IPS-NIHi7 (cell line): ENCODE data around the gene HYAL2.

Experiments
- DNase-seq: peaks from one replicate; pipeline ENCODE4 v3.0.0; 2012; ENCODE audit warnings: mixed read lengths; ENCODE audit errors: extremely low spot score

The HYAL2 gene

GRCh38 chr3:50322386-50323091 lies at the start of gene HYAL2:
Gene HYAL2, minus strand, starts transcription at chr3:50322745. Its CDS starts 2,256 bp downstream, at chr3:50320489.
- DNase-seq: no peak

- no peak for DNase-seq
These were observed 48.7 kb upstream of the HYAL2 start for GRCh38 chr3:50371133-50371685.

- DNase-seq: no peak
These were observed 48.0 kb upstream of the HYAL2 start for GRCh38 chr3:50370594-50370993.

- DNase-seq: no peak
These were observed 46.6 kb upstream of the HYAL2 start for GRCh38 chr3:50369012-50369670.

- no peak for DNase-seq
These were observed 43.3 kb upstream of the HYAL2 start for GRCh38 chr3:50365842-50366220.

GRCh38 chr3:50365080-50365841 lies 42.7 kb upstream of the HYAL2 start:
- peak; percentile 97 for DNase-seq

GRCh38 chr3:50364573-50365079 lies 42.1 kb upstream of the HYAL2 start:
- DNase-seq: no peak

GRCh38 chr3:50359760-50360110 lies 37.2 kb upstream of the HYAL2 start:
- DNase-seq: no peak

- peak; percentile 98 for DNase-seq
These were observed 36.6 kb upstream of the HYAL2 start, which contains the start of gene TMEM115 for GRCh38 chr3:50358911-50359759. Gene TMEM115, minus strand, starts transcription at chr3:50359521. Its CDS starts 458 bp downstream, at chr3:50359063.

- DNase-seq: no peak
These were observed 35.9 kb upstream of the HYAL2 start for GRCh38 chr3:50358355-50358910.

- DNase-seq: no peak
These were observed 34.9 kb upstream of the HYAL2 start for GRCh38 chr3:50357481-50357880.

GRCh38 chr3:50356553-50356952 lies 34.0 kb upstream of the HYAL2 start:
- no peak for DNase-seq

- DNase-seq: no peak
These were observed 33.4 kb upstream of the HYAL2 start for GRCh38 chr3:50355829-50356552.

- no peak for DNase-seq
These were observed 32.3 kb upstream of the HYAL2 start for GRCh38 chr3:50354850-50355249.

GRCh38 chr3:50354186-50354764 lies 31.7 kb upstream of the HYAL2 start:
- no peak for DNase-seq

- DNase-seq: no peak
These were observed 30.9 kb upstream of the HYAL2 start for GRCh38 chr3:50353245-50354004.

- DNase-seq: no peak
These were observed 30.2 kb upstream of the HYAL2 start for GRCh38 chr3:50352781-50353180.

- no peak for DNase-seq
These were observed 28.8 kb upstream of the HYAL2 start for GRCh38 chr3:50351323-50351697.
